Measurements from ENCODE around the gene MESP1. TPM values are rescaled to one million over a fixed set of nuclear protein-coding genes. Genes with fewer than 3 reads are reported as not detected.

Gene MESP1
- total and polyA plus RNA-seq, 2 of the 4 experiments (the other 2 are of a cell fraction), result under 0.01 to 0.10 TPM

DNA sequence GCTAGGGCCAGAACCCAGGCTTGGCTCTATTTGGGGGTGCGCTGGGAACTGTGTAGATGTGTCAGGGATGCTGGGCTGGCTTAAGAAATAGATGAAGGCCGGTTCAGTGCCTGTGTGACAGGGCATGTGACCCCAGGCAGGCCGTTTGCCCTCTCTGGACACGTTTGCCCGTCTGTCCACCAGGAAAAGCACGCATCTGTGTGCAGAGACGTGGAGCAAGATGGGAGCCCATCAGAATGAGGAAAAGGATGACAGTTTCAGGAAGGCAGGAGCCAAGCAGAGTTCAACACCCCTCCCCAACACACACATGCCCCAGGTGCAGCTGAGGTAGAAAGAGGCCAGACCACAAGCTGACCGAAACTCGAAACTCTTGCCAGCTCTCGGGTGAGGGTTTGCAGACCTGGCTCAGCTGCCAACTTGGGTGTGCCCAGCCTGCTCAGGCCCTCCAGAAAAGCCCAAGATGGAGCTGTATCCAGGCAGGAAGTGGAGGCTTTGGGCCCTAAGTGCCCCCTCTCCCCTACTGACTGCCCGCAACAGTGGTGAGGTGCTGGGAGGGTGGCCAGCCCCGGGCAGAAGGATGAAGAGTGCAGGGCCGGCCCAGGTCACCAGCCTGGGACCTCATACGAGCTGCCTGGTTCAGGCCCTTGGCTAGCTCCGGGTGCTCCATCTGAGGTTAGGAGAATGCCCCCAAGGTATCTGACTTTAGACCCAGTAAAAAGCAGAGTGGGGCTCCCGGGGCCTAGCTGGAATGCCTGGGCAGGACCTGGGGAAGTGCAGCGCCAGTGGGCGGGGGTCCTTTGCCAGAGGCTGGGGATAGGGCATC is 10.2 kb upstream of the MESP1 start:
- ChIA-PET POLR2A (ENCODE audit: unreplicated experiment) (no interaction called here), CTCF (interaction anchor here (0.7 to 4.2 kb wide), 9 partner anchors 9 to 133 kb away, joined by 4 to 59 read pairs (median 6); partner anchors contain the start of genes AP3S2 and MESP1)
- Histone ChIP-seq H2AK9ac (replicated peaks; ENCODE audit: low read depth, low read length, poor library complexity) (peak overlapping the region; percentile 90), H3K9me3 (ENCODE audit: control insufficient read depth, insufficient read depth, low read length) (no peaks in the 10 kb centered on the region), H3K14ac (replicated peaks; ENCODE audit: low read depth, low read length) (no peak overlapping the region), H2BK5ac (ENCODE audit: low read depth, low read length, poor library complexity, severe bottlenecking) (no peak overlapping the region), H3K4me1 (ENCODE audit: control insufficient read depth, insufficient read depth, low read length) (no peaks in the 10 kb centered on the region), H3K27me3 (ENCODE audit: control insufficient read depth, insufficient read depth, low read length) (no peaks in the 10 kb centered on the region), H3K36me3 (ENCODE audit: control insufficient read depth, insufficient read depth, low read length) (no peaks in the 10 kb centered on the region), H4K20me1 (ENCODE audit: insufficient read depth, low read length) (no peaks in the 10 kb centered on the region), H3K9ac (ENCODE audit: low read depth, low read length) (no peak overlapping the region), H3K23ac (ENCODE audit: low read depth, low read length) (no peak overlapping the region), H4K91ac (ENCODE audit: insufficient read depth, low read depth, low read length) (no peak overlapping the region), H2AFZ (replicated peaks; ENCODE audit: low read length, poor library complexity) (peak overlapping the region; percentile 73), H2BK15ac (ENCODE audit: low read depth, low read length) (no peak overlapping the region), H3K9me1 (ENCODE audit: insufficient read depth, low read length) (no peaks in the 10 kb centered on the region), H2AK5ac (ENCODE audit: low read depth, low read length) (no peak overlapping the region), H4K8ac (ENCODE audit: low read depth in 2 of 2, low read length in 2 of 2) (no peak overlapping the region), H2BK20ac (ENCODE audit: low read depth, low read length) (no peak overlapping the region), H3K79me1 (ENCODE audit: low read depth in 1 of 2, low read length in 2 of 2) (no peaks in the 10 kb centered on the region), H3K4me2 (ENCODE audit: low read depth, low read length) (no peak overlapping the region), H3K27ac (ENCODE audit: insufficient read depth, low read length) (no peak overlapping the region), H3K4me3 (ENCODE audit: insufficient read depth, low read depth, low read length) (no peak overlapping the region), H3K56ac (ENCODE audit: extremely low read depth, insufficient read depth, low read length) (no peak overlapping the region), H3K18ac (ENCODE audit: low read depth, low read length) (no peak overlapping the region), H2BK120ac (ENCODE audit: low read depth, low read length) (no peak overlapping the region), H4K5ac (ENCODE audit: low read depth, low read length) (no peak overlapping the region), H3K4ac (ENCODE audit: low read depth, low read length) (no peak overlapping the region)
- TF ChIP-seq MXI1 (IDR thresholded peaks at IDR 0.05; ENCODE audit: borderline replicate concordance, low read depth, low read length) (no peak), FOS (IDR thresholded peaks at IDR 0.05; ENCODE audit: low read depth, low read length) (no peak), RAD21 (IDR thresholded peaks at IDR 0.05; ENCODE audit: low read length) (no peak), NFE2L2 (IDR thresholded peaks at IDR 0.05; ENCODE audit: low read depth, low read length) (no peak), SMC3 (IDR thresholded peaks at IDR 0.05; ENCODE audit: low read depth, low read length) (no peak), BHLHE40 (IDR thresholded peaks at IDR 0.05; ENCODE audit: low read depth, low read length) (no peak)
- in situ Hi-C loops (cut with MboI; ENCODE audit: low sequenced_read_pairs) (no loop called here), intact Hi-C loops (cut with micrococcal nuclease) (no loop called here), dilution Hi-C loops (cut with HindIII; ENCODE audit: low sequenced_read_pairs, unreplicated experiment) (loop anchor here (25.0 kb wide), 1 partner anchor 101 kb away; no protein-coding TSS in a partner anchor)
- 86% methylated on average over 5 of the region's 18 CpGs; no CpG with 5 or more reads in 1 of the 2 experiments for WGBS, 2 experiments (ENCODE audit: extremely low coverage in 2 of 2, insufficient read length in 1 of 2)
- no TSS peak for BruUV-seq (replicated peaks)
- DNase-seq, result no peak
- no peak; the same call in 1 of the 2 replicates for ATAC-seq (ENCODE audit: low read depth)
